Fibroblast of lung (primary cell): ENCODE results near the gene C17orf50. TPM values are rescaled to one million over a fixed set of nuclear protein-coding genes. Genes with fewer than 3 reads are reported as not detected.

Experiments used
- DNase-seq, 2 donors: peaks; one replicate each; pipeline versions ENCODE4 v3.0.0 to v3.0.0-alpha.2; 2010; ENCODE audit warnings: low read depth in 2 of 2
- H2AFZ ChIP-seq: 2 replicates; pipeline ENCODE4 v1.5.1; 2012; ENCODE audit warnings: low read length, control low read depth, inconsistent platforms
- H3K27ac ChIP-seq: 2 replicates; pipeline ENCODE4 v1.5.1; 2011; ENCODE audit warnings: low read length, control low read depth; ENCODE audit not compliant: insufficient read depth
- H3K27me3 ChIP-seq: 2 replicates; pipeline ENCODE4 v1.5.1; 2011; ENCODE audit warnings: mild to moderate bottlenecking, low read length; ENCODE audit not compliant: control insufficient read depth, insufficient read depth
- H3K36me3 ChIP-seq: 2 replicates; pipeline ENCODE4 v1.5.1; 2011; ENCODE audit warnings: low read length; ENCODE audit not compliant: control insufficient read depth, insufficient read depth
- H3K4me1 ChIP-seq: 2 replicates; pipeline ENCODE4 v1.5.1; 2011; ENCODE audit warnings: low read length; ENCODE audit not compliant: control insufficient read depth, insufficient read depth; ENCODE audit errors: extremely low read depth
- H3K4me2 ChIP-seq: 2 replicates; pipeline ENCODE4 v1.5.1; 2011; ENCODE audit warnings: low read length, control low read depth; ENCODE audit not compliant: insufficient read depth; ENCODE audit errors: extremely low read depth
- H3K4me3 ChIP-seq, 4 experiments: fragments of 200-600 bp in 1 of 4; sonication (generic) in 1 of 4; replicated peaks in 1 of 4; 2 replicates each; pipeline ENCODE4 v1.5.1; 2011 to 2016; ENCODE audit warnings: low read length in 4 of 4, low read depth in 3 of 4, mild to moderate bottlenecking in 3 of 4, control low read depth in 2 of 4, inconsistent platforms in 1 of 4, mixed read lengths in 1 of 4; ENCODE audit not compliant: insufficient read depth in 1 of 4; ENCODE audit errors: control extremely low read depth in 1 of 4
- H3K79me2 ChIP-seq: 2 replicates; pipeline ENCODE4 v1.5.1; 2012; ENCODE audit warnings: mild to moderate bottlenecking, low read length, inconsistent platforms; ENCODE audit not compliant: control insufficient read depth, insufficient read depth
- H3K9ac ChIP-seq: 2 replicates; pipeline ENCODE4 v1.5.1; 2011; ENCODE audit warnings: mild to moderate bottlenecking, low read length, control low read depth; ENCODE audit not compliant: insufficient read depth
- H3K9me3 ChIP-seq: 2 replicates; pipeline ENCODE4 v1.5.1; 2012; ENCODE audit warnings: low read depth, low read length; ENCODE audit not compliant: control insufficient read depth, insufficient read depth
- H4K20me1 ChIP-seq: 2 replicates; pipeline ENCODE4 v1.5.1; 2011; ENCODE audit warnings: low read length; ENCODE audit not compliant: control insufficient read depth, insufficient read depth; ENCODE audit errors: extremely low read depth
- EZH2 ChIP-seq: IDR thresholded peaks from 2 replicates; pipeline ENCODE4 v1.5.1; 2012; ENCODE audit warnings: low read length, control low read depth, mild to moderate bottlenecking; ENCODE audit errors: missing control alignments
- polyA plus RNA-seq, 2 donors: library from polyadenylated mRNA; depleted of rRNA in 1 of 2; stranded (reverse) in 1 of 2; unstranded in 1 of 2; fragments of >200 nt; gene quantifications; 2 replicates each; pipeline ENCODE4 v1.2.1, GENCODE V29; 2011 to 2012; ENCODE audit warnings: missing spikeins in 1 of 2
- total RNA-seq: library from RNA; depleted of rRNA; stranded (reverse); fragments of >200 nt; gene quantifications from 2 replicates; pipeline ENCODE4 v1.2.1, GENCODE V29; 2014
- TF ChIP-seq, protein P1 (sequence below), 2 donors: IDR thresholded peaks in 1 of 2; conservative IDR thresholded peaks in 1 of 2; 1 replicate in 1 of 2; 2 replicates in 1 of 2; pipeline ENCODE4 v1.5.1; 2011 to 2012; ENCODE audit warnings: low read length in 2 of 2, control low read depth in 1 of 2, inconsistent platforms in 1 of 2, low read depth in 1 of 2, mild to moderate bottlenecking in 1 of 2

Gene C17orf50
- total and polyA plus RNA-seq, 2 donors (not counting 1 experiment from before 2014, with no cell fraction given) = not detected

DNA sequence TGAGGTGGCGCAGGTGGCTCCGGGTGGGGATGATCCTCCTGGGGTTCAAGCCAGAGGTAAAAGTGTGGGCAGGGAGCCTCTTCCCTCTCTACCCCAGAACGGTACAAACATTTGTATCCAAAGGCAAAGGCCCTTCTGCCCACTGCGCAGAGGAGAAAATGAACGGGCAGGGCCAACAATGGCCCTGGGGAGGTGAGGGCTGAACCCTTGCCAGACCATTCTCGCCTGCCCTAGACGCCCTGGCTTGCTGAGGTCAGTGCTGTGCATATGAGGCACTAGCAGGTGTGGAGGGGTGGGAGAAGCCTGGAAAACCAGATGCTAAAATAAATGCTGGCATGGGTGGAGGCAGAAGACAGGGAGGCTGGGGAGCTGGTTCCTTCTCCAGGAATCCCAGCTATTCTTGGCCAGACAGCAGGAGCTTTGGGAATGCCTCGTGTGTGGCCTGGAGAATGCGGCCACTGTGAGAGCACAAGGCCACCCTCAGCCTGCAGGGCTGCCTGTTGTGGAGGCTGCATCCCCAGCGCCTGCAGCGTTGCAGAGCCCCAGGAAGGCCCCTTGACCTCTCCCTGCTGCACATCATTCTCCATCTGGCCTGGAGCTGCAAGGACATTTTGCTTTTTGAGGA lies 4.5 kb downstream of the C17orf50 start:
- Histone ChIP-seq H4K20me1 (no peaks in the 10 kb centered on the region), H3K9ac (no peak overlapping the region), H3K27me3 (peaks cover 17% of the 10 kb centered on the region), H3K27ac (no peak overlapping the region), H3K79me2 (no peaks in the 10 kb centered on the region), H3K9me3 (no peaks in the 10 kb centered on the region), H2AFZ (no peak overlapping the region), H3K36me3 (no peaks in the 10 kb centered on the region), H3K4me2 (no peak overlapping the region), H3K4me1 (peaks cover 7% of the 10 kb centered on the region), H3K4me3 (no peak overlapping the region)
- TF ChIP-seq, protein P1, sequence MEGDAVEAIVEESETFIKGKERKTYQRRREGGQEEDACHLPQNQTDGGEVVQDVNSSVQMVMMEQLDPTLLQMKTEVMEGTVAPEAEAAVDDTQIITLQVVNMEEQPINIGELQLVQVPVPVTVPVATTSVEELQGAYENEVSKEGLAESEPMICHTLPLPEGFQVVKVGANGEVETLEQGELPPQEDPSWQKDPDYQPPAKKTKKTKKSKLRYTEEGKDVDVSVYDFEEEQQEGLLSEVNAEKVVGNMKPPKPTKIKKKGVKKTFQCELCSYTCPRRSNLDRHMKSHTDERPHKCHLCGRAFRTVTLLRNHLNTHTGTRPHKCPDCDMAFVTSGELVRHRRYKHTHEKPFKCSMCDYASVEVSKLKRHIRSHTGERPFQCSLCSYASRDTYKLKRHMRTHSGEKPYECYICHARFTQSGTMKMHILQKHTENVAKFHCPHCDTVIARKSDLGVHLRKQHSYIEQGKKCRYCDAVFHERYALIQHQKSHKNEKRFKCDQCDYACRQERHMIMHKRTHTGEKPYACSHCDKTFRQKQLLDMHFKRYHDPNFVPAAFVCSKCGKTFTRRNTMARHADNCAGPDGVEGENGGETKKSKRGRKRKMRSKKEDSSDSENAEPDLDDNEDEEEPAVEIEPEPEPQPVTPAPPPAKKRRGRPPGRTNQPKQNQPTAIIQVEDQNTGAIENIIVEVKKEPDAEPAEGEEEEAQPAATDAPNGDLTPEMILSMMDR (conservative IDR thresholded peaks at IDR 0.05 in 1 of 2, IDR thresholded peaks at IDR 0.05 in 1 of 2; ENCODE audit: low read depth in 1 of 2, low read length in 2 of 2) = no peak
- no peak for TF ChIP-seq EZH2
- no peak for DNase-seq

DNA sequence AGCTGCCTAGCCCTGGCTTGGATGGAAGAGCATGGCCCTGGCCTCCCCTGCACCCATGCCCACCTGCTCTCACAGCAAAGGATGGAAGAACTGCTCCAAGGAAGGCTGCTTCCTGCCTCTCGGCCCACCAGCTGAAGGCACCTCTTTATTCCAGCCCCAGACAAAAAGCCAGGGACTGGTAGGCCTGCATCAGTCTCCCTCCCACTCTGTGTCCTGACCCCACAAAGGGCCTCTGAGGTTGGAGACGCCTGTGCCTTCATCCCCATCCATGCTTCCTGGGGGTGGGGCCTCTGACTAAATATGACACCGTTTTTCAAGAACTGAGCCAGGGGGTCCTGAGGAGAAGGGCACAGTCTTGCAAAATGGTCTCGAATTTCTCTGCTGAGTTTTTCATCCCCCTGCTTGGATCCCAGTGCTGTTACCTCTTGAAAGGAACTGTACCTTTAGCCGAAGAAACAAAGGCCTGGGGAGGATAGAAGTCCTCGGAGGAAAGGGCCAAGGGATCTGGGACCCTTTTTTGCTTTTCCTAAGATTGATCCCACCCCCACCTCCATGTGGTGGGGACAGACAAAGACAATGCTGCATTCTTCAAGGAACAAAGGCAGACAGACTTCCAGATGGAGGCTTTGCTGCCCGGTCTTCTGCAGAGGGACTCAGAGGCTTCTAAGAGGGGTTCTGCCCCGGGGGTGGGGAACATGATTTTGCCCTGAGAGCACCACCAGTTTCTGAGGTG lies 5.2 kb downstream of the C17orf50 start:
- no peak overlapping the region for H3K9ac ChIP-seq
- H3K4me1 ChIP-seq = peaks cover 7% of the 10 kb centered on the region
- DNase-seq = no peak
- H3K27ac ChIP-seq = no peak overlapping the region
- peaks cover 15% of the 10 kb centered on the region for H3K27me3 ChIP-seq
- no peak for TF ChIP-seq EZH2
- TF ChIP-seq, protein P1 (conservative IDR thresholded peaks at IDR 0.05 in 1 of 2, IDR thresholded peaks at IDR 0.05 in 1 of 2; ENCODE audit: low read depth in 1 of 2, low read length in 2 of 2) = no peak
- no peak overlapping the region for H2AFZ ChIP-seq
- no peaks in the 10 kb centered on the region for H3K9me3 ChIP-seq
- H3K36me3 ChIP-seq = no peaks in the 10 kb centered on the region
- no peaks in the 10 kb centered on the region for H4K20me1 ChIP-seq
- no peaks in the 10 kb centered on the region for H3K79me2 ChIP-seq
- H3K4me2 ChIP-seq = no peak overlapping the region
- H3K4me3 ChIP-seq = no peak overlapping the region

DNA sequence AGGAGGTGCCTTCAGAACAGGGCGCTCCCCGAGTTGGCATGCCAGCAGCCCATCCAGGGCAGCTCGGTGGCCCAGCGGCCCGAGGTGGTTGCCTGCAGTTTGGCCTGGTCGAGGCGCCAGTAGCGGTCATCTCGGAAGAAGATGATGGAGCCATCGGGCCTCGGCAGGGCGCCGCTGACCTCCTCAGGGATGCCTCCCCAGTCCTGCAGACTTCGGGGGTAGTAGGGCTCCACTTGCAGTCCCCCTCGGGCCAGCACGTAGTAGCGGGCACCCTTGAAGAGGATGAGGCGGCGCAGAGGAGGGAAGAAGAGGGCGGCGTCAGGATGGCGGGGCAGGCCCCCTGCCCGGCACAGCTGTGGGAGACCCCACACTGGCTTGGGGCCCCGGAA lies 5.8 kb downstream of the C17orf50 start:
- Histone ChIP-seq H3K27ac (no peak overlapping the region), H3K27me3 (peaks cover 15% of the 10 kb centered on the region), H3K79me2 (no peaks in the 10 kb centered on the region), H3K9ac (no peak overlapping the region), H2AFZ (no peak overlapping the region), H3K4me3 (no peak overlapping the region), H3K4me1 (peaks cover 7% of the 10 kb centered on the region), H3K36me3 (no peaks in the 10 kb centered on the region), H4K20me1 (no peaks in the 10 kb centered on the region), H3K4me2 (no peak overlapping the region), H3K9me3 (no peaks in the 10 kb centered on the region)
- no peak for DNase-seq
- TF ChIP-seq, protein P1 (conservative IDR thresholded peaks at IDR 0.05 in 1 of 2, IDR thresholded peaks at IDR 0.05 in 1 of 2; ENCODE audit: low read depth in 1 of 2, low read length in 2 of 2) = no peak
- TF ChIP-seq EZH2 = no peak
